HG03175 (cell line): Measurements from ENCODE around the gene LRRC18.

Experiments
- ATAC-seq: cut with Tn5 transposase; IDR thresholded peaks from one replicate; pipeline ENCODE4 v1.9.1; 2021; ENCODE audit warnings: mild to moderate bottlenecking, moderate library complexity; ENCODE audit not compliant: unreplicated experiment

The LRRC18 gene

GRCh38 chr10:48939790-48940325, at the start of gene LRRC18:
TSS of gene LRRC18 (minus strand) at chr10:48939840. CDS start at chr10:48914155, 25,685 bp downstream.
- no peak for ATAC-seq

- ATAC-seq: no peak
Observed at GRCh38 chr10:48985621-48986158, 46.0 kb upstream of the LRRC18 start.

DNA sequence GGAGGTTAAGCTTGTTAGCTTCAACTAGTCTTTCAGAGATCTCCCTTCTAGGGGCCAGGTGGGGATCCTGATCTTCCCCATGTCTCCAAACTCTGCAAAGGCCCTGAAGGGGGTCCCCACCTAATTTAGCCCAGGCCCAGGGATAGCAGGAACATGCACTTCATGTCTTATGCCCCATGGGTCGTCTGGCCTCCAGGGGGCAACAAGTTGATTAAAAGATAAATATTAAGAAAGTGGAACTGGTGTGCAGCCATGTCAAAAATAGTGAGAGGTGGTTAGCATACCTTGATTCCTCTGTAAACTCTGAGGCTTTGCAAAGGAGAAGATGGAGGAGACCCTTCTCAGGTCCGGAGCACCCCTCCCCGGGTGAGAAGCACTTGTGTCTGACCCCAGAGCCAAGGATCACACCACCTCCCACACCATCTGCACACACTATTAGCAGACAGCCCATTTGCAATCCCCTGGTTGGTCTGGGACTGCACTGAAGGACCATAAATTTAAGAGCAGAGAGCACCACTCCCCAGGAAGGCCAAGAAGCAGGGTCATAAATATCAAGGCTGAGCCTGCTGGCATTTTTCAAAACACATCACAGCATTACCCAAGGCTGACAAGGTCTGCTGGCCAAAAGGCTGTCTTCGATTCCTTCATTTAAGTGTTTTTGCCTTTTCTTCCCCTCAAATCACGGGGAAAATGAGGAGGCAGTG, 44.2 kb upstream of the LRRC18 start:
- ATAC-seq: no peak

DNA sequence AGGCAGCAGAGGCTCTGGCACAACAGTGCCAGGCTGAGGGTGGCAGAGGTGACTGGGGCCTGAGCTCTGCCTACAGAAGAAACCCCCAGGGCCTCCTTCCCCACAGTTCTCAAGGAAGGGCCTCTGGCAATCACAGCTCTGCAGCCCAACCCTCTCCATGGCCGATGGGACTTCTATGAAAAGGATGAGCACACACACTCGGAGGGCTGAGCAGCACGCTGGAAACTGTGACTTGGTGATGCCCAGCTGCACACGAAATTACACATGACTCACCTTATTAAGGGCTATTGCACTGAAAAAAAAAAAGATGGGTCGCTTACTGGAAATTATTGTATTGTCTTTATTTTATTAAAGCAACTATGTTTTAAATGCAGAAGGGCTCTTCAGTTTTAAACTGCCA, 42.9 kb upstream of the LRRC18 start:
- no peak for ATAC-seq

DNA sequence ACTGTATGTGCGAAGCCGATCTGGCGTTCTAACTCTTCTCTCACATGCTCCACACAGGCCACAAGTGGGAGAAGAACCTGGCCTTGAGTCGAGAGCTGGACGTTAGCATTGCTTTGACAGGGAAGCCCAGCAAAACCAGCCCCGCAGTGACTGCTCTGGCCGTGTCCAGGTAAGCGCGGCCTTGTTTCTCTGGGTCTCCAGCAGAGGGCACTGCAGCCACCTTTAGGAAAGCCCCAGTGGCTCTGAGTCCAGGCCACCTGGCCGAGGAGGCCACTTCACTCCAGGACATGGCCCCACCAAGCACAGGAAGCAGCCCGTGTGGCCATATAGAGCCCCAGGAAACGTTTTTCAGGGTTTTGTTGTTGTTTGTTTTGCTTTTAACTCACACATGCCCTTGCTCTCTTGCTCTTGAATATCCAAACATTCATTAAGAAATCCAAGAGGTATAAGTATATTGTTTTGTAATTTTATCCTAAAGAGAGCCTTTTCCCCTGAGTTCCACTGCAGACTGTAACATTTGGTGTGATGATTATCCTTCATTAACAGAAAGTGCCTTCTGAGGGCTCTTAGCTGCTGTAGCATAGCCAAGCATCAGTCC, 41.8 kb upstream of the LRRC18 start:
- ATAC-seq: no peak

GRCh38 chr10:48978318-48978717, 38.7 kb upstream of the LRRC18 start:
- no peak for ATAC-seq

DNA sequence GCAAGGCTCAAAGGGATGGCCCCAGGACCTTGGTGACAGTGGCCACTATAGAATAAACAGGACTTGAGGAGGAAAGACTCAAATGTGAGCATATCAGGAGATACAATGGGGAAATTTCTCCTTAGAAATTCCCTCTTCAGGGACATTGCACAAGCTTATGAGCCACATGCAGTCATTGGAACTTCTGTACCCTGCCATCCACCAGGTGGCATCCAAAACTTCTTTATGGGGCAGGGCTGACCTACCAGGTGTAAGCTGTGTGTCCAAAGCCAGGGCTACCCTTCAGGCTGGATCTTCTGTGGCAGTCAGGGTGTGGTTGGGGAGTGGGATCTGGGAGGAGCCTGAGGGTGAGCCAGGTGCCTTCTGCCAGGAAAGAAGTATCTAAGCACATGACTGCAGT, 36.6 kb upstream of the LRRC18 start:
- no peak for ATAC-seq

GRCh38 chr10:48974510-48975156, 35.0 kb upstream of the LRRC18 start:
- no peak for ATAC-seq

GRCh38 chr10:48973065-48973464, 33.4 kb upstream of the LRRC18 start:
- no peak for ATAC-seq

GRCh38 chr10:48970654-48971053, 31.0 kb upstream of the LRRC18 start:
- ATAC-seq: no peak

DNA sequence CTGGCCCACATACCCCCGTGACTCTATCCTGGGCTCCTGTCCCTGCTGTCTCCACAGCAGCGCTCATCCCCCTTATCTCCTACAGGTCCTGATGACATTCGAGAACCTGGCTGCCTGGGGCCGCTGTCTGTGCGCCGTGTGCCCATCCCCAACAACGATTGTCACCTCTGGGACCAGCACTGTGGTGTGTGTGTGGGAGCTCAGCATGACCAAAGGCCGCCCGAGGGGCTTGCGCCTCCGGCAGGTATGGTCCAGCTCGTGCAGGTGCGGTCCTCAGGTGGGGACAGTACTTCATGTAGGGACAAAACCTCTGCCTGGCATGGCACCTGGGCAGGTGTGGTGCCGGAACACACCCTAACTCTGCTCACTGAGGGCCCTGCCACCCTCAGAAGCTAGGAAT, 30.4 kb upstream of the LRRC18 start:
- ATAC-seq: no peak

DNA sequence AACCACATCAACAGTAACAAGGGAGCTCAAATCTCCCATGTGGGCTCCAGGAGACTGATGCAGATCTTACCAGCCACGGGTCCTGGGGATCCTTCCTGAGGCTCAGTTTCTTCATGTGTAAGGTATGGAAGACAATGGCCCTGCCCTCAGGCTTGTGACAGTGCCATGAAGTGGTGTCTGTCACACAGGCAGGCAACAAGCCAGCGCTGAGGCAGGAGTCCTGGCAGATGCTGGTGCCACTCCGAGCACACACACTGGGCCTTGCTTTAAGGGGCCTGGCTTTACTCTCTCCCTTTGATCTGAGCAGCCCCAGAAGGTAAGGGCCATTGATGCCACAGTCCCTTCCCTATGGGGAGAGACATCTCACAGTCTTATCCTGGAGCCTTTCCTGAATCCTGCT, 28.4 kb upstream of the LRRC18 start:
- no peak for ATAC-seq

DNA sequence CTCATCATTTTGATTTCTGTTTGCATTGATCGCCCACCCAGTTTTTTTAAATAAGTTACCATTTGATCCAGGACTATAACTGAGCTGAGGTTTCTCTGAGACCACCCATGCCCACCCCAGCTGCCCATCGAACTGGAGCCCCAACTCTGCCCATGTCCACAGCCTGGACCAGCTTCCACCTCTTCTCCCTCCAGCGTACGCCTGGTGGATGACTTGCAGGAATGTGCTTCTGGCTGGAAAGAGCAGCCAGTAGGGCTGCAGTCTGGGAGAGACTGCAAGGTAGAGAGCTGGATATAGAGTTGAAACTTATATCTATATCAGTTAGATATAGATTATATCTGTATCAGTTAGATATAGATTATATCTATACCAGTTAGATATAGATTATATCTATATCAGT, 25.8 kb upstream of the LRRC18 start:
- no peak for ATAC-seq

- ATAC-seq: no peak
Observed at GRCh38 chr10:48964038-48964437, 24.4 kb upstream of the LRRC18 start.

DNA sequence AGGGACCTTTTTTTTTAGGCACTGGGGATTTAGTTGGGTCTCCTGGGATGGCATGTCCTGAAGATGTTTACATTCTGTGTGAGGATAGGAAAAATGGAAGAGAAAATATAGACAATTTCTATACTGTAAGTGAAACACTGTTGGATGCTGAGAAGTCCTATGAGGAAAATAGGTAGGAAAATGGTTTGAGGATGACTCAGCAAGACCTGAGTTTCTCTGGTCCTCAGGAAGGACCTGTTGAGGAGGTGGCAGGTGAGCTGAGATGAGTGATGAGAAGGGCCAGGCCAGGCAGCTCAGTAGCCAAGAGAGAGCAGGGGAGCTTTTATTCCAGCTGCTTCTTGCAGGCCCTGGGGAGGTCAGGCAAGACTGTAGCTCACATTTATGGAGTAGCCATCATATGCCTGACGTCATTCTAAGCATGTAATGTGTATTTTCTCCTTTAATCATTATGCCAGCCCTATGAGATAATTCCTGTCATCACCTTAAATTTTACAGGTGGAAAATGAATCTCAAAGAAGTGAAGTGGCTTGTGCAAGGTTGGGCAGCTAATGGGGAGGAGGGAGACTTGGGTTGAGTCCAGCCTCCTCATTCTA, 19.1 kb upstream of the LRRC18 start:
- no peak for ATAC-seq

- no peak for ATAC-seq
Observed at GRCh38 chr10:48957361-48958151, 17.9 kb upstream of the LRRC18 start.

GRCh38 chr10:48951707-48952106, 12.1 kb upstream of the LRRC18 start:
- no peak for ATAC-seq

- no peak for ATAC-seq
Observed at GRCh38 chr10:48948470-48949037, 8.9 kb upstream of the LRRC18 start.

DNA sequence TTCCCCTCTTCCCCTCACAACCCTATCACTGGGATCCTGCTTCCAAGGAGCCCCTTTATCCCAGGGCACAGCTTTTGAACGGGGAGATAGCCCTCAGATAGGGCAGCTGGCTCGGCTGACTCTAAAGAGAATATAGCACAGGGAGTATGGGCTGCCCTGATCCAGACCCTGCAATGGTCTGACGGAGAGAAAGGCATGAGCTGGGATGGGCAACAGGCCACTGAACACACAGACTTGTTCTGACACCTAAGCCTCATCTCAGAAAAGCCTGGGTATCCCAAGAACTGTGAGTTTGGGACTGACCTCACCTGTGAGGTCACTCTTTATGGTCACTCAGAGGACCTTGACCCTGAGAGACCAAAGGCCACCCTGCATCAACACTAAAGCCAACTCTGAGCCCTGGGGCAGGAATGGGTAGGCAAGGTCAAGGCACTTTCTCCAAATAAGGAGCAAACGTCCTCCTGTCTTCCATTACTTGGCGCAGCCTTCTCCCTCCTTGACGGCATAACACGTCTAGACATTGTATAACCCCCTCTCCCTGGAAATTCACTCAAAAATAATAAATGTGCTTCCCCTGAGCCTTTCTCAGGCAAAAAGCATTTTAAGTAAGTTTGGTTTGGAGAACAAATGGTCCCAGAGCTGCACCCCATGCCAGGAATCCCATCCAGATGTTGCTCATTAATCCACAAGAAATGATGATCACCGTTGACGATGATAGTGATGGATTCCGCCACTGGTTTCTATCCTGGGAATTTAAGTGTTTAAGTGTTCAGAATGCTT, 8.2 kb upstream of the LRRC18 start:
- no peak for ATAC-seq
